GM06990 (cell line): ENCODE measurements around the gene KLHL21.
A peak's percentile ranks its signal among the peaks of the same experiment; 100 is the strongest.
"Not testable (repeated sequence)": the region's sequence is repeated elsewhere in the genome, so short reads cannot be mapped to it uniquely, and the experiment has no call there.

Experiments used
- DNase-seq: peaks from one replicate; pipeline ENCODE4 v3.0.0-alpha.2; 2011; ENCODE audit not compliant: insufficient read length; ENCODE audit errors: extremely low read depth
- H3K27me3 ChIP-seq: replicated peaks from 2 replicates; pipeline ENCODE4 v1.6.0; 2011; ENCODE audit warnings: low read length; ENCODE audit not compliant: control insufficient read depth, insufficient read depth
- H3K36me3 ChIP-seq: 2 replicates; pipeline ENCODE4 v1.5.1; 2011; ENCODE audit warnings: low read length; ENCODE audit not compliant: control insufficient read depth, insufficient read depth
- H3K4me3 ChIP-seq: replicated peaks from 2 replicates; pipeline ENCODE4 v1.5.1; 2011; ENCODE audit warnings: low read depth, mild to moderate bottlenecking, control low read depth, low read length
- CTCF ChIP-seq: IDR thresholded peaks from 2 replicates; pipeline ENCODE4 v1.5.1; 2011; ENCODE audit warnings: low read length, control low read depth, mild to moderate bottlenecking, inconsistent platforms; ENCODE audit not compliant: insufficient read depth, poor library complexity, severe bottlenecking

KLHL21 gene

GRCh38 chr1:6638226-6638625 is 35.6 kb upstream of the KLHL21 start:
- H3K27me3 ChIP-seq, result no peaks in the 10 kb centered on the region
- no peak for TF ChIP-seq CTCF
- H3K36me3 ChIP-seq, result peaks cover 31% of the 10 kb centered on the region
- H3K4me3 ChIP-seq, result no peak overlapping the region
- no peak for DNase-seq

GRCh38 chr1:6637770-6638169 is 35.1 kb upstream of the KLHL21 start:
- H3K4me3 ChIP-seq, result no peak overlapping the region
- no peak for TF ChIP-seq CTCF
- H3K36me3 ChIP-seq, result peaks cover 35% of the 10 kb centered on the region
- no peak for DNase-seq
- H3K27me3 ChIP-seq, result no peaks in the 10 kb centered on the region

- H3K4me3 ChIP-seq, H3K27me3 ChIP-seq, DNase-seq: not testable (repeated sequence)
- peaks cover 33% of the 10 kb centered on the region for H3K36me3 ChIP-seq
These were observed 34.1 kb upstream of the KLHL21 start for GRCh38 chr1:6636778-6637177.

GRCh38 chr1:6635910-6636760 is 33.5 kb upstream of the KLHL21 start:
- DNase-seq, result no peak
- no peak overlapping the region for H3K4me3 ChIP-seq
- peaks cover 33% of the 10 kb centered on the region for H3K36me3 ChIP-seq
- TF ChIP-seq CTCF, result no peak
- no peaks in the 10 kb centered on the region for H3K27me3 ChIP-seq

GRCh38 chr1:6635161-6635909 is 32.7 kb upstream of the KLHL21 start:
- Histone ChIP-seq H3K27me3 (no peaks in the 10 kb centered on the region), H3K36me3 (peaks cover 33% of the 10 kb centered on the region), H3K4me3 (no peak overlapping the region)
- no peak for DNase-seq
- TF ChIP-seq CTCF, result no peak

GRCh38 chr1:6634371-6635052 is 31.8 kb upstream of the KLHL21 start:
- no peak for DNase-seq
- Histone ChIP-seq H3K27me3 (no peaks in the 10 kb centered on the region), H3K36me3 (peaks cover 33% of the 10 kb centered on the region), H3K4me3 (no peak overlapping the region)
- peak; percentile 50 for TF ChIP-seq CTCF
